SU-DHL-6 (cell line): ENCODE measurements around the gene MYPOP.

Experiments
- EZH2phosphoT487 ChIP-seq: fragments of 200-600 bp; sonication (generic), shearing (Covaris generic); conservative IDR thresholded peaks from 2 replicates; pipeline ENCODE4 v1.6.1; 2018; ENCODE audit warnings: mild to moderate bottlenecking, antibody characterized with exemption, low read length, moderate library complexity, mixed read lengths
- TF ChIP-seq, protein P1 (sequence below): fragments of 200-600 bp; sonication (generic); IDR thresholded peaks from one replicate; pipeline ENCODE4 v1.5.1; 2017; ENCODE audit warnings: antibody characterized with exemption, mild to moderate bottlenecking, low read length, moderate library complexity; ENCODE audit not compliant: insufficient read depth, poor library complexity, severe bottlenecking

DNA sequence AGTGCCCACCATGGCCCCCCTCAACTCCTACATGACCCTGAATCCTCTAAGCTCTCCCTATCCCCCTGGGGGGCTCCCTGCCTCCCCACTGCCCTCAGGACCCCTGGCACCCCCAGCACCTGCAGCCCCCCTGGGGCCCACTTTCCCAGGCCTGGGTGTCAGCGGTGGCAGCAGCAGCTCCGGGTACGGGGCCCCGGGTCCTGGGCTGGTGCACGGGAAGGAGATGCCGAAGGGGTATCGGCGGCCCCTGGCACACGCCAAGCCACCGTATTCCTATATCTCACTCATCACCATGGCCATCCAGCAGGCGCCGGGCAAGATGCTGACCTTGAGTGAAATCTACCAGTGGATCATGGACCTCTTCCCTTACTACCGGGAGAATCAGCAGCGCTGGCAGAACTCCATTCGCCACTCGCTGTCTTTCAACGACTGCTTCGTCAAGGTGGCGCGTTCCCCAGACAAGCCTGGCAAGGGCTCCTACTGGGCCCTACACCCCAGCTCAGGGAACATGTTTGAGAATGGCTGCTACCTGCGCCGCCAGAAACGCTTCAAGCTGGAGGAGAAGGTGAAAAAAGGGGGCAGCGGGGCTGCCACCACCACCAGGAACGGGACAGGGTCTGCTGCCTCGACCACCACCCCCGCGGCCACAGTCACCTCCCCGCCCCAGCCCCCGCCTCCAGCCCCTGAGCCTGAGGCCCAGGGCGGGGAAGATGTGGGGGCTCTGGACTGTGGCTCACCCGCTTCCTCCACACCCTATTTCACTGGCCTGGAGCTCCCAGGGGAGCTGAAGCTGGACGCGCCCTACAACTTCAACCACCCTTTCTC lies 30.1 kb downstream of the MYPOP start:
- TF ChIP-seq EZH2phosphoT487: no peak
- TF ChIP-seq, protein P1, sequence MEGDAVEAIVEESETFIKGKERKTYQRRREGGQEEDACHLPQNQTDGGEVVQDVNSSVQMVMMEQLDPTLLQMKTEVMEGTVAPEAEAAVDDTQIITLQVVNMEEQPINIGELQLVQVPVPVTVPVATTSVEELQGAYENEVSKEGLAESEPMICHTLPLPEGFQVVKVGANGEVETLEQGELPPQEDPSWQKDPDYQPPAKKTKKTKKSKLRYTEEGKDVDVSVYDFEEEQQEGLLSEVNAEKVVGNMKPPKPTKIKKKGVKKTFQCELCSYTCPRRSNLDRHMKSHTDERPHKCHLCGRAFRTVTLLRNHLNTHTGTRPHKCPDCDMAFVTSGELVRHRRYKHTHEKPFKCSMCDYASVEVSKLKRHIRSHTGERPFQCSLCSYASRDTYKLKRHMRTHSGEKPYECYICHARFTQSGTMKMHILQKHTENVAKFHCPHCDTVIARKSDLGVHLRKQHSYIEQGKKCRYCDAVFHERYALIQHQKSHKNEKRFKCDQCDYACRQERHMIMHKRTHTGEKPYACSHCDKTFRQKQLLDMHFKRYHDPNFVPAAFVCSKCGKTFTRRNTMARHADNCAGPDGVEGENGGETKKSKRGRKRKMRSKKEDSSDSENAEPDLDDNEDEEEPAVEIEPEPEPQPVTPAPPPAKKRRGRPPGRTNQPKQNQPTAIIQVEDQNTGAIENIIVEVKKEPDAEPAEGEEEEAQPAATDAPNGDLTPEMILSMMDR: no peak
